A549 (cell line): Measurements from ENCODE around the gene CD19.

Experiments used
- CHD4 ChIP-seq: fragments of 200-600 bp; sonication (generic); IDR thresholded peaks from 2 replicates; pipeline ENCODE4 v1.6.1; 2016; ENCODE audit warnings: antibody characterized with exemption, mild to moderate bottlenecking, borderline replicate concordance
- ESRRA ChIP-seq: fragments of 150-350 bp; IDR thresholded peaks from 2 replicates; pipeline ENCODE4 v1.6.1; 2014; ENCODE audit warnings: mild to moderate bottlenecking, low read length, borderline replicate concordance
- HDAC2 ChIP-seq: fragments of 200-600 bp; sonication (generic); IDR thresholded peaks from 2 replicates; pipeline ENCODE4 v1.6.1; 2016
- PHF8 ChIP-seq: fragments of 200-600 bp; sonication (generic); IDR thresholded peaks from 2 replicates; pipeline ENCODE4 v1.6.1; 2016; ENCODE audit warnings: low read depth, mild to moderate bottlenecking, antibody characterized with exemption, moderate library complexity, borderline replicate concordance
- POLR2A ChIP-seq: IDR thresholded peaks from 2 replicates; pipeline ENCODE4 v1.6.1; 2012; ENCODE audit warnings: mild to moderate bottlenecking, low read length
- RNF2 ChIP-seq: fragments of 200-600 bp; sonication (generic); IDR thresholded peaks from 2 replicates; pipeline ENCODE4 v1.6.1; 2016; ENCODE audit warnings: low read depth, mild to moderate bottlenecking, antibody characterized with exemption, moderate library complexity, borderline replicate concordance
- TF ChIP-seq, protein P1 (sequence below): fragments of >200 bp; sonication (Bioruptor Twin); formaldehyde crosslinking; IDR thresholded peaks from 3 replicates; pipeline ENCODE4 v1.6.1; 2016
- TF ChIP-seq, protein P2 (sequence below): fragments of >200 bp; sonication (Bioruptor Twin); formaldehyde crosslinking; IDR thresholded peaks from 3 replicates; pipeline ENCODE4 v1.5.1; 2016

DNA sequence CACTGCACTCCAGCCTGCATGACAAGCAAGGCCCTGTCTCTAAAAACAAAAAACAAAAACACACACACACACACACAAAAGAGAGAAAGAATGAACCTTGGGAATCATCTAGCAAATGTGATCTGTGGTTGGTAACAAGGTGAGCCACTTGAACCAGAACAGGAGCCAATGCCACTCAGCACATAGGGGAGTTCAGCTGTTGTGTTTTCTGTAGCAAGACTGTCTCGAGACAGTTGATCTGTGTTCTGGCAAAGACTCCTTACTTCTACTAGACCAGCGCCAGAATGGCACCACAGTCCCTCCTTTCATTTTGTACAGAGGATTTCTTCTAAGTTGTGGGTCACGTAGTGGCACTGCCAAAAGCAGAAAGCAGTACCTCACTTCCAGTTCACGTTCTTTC lies 32.8 kb upstream of the CD19 start:
- TF ChIP-seq, protein P1, sequence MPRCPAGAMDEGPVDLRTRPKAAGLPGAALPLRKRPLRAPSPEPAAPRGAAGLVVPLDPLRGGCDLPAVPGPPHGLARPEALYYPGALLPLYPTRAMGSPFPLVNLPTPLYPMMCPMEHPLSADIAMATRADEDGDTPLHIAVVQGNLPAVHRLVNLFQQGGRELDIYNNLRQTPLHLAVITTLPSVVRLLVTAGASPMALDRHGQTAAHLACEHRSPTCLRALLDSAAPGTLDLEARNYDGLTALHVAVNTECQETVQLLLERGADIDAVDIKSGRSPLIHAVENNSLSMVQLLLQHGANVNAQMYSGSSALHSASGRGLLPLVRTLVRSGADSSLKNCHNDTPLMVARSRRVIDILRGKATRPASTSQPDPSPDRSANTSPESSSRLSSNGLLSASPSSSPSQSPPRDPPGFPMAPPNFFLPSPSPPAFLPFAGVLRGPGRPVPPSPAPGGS = no peak
- TF ChIP-seq, protein P2, sequence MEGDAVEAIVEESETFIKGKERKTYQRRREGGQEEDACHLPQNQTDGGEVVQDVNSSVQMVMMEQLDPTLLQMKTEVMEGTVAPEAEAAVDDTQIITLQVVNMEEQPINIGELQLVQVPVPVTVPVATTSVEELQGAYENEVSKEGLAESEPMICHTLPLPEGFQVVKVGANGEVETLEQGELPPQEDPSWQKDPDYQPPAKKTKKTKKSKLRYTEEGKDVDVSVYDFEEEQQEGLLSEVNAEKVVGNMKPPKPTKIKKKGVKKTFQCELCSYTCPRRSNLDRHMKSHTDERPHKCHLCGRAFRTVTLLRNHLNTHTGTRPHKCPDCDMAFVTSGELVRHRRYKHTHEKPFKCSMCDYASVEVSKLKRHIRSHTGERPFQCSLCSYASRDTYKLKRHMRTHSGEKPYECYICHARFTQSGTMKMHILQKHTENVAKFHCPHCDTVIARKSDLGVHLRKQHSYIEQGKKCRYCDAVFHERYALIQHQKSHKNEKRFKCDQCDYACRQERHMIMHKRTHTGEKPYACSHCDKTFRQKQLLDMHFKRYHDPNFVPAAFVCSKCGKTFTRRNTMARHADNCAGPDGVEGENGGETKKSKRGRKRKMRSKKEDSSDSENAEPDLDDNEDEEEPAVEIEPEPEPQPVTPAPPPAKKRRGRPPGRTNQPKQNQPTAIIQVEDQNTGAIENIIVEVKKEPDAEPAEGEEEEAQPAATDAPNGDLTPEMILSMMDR = no peak
- TF ChIP-seq POLR2A (no peak), HDAC2 (no peak), RNF2 (no peak), ESRRA (no peak), CHD4 (no peak), PHF8 (no peak)
